ENCODE results near the gene TNS2.
A peak's percentile ranks its signal among the peaks of the same experiment; 100 is the strongest.
"Not testable (repeated sequence)": the region's sequence is repeated elsewhere in the genome, so short reads cannot be mapped to it uniquely, and the experiment has no call there.

Gene TNS2

GRCh38 chr12:53049571-53050318 lies at the start of gene TNS2:
TNS2 (plus strand) TSS chr12:53050065; CDS start chr12:53050186, 121 bp downstream.
- DNase-seq (ENCODE audit: low spot score), result no peak

- DNase-seq (ENCODE audit: low spot score), result no peak
Measured at GRCh38 chr12:53004178-53004577, 45.7 kb upstream of the TNS2 start.

- DNase-seq (ENCODE audit: low spot score), result no peak
Measured at GRCh38 chr12:53004582-53004981, 45.3 kb upstream of the TNS2 start.

- no peak for DNase-seq (ENCODE audit: low spot score)
Measured at GRCh38 chr12:53005215-53005985, 44.5 kb upstream of the TNS2 start.

GRCh38 chr12:53005986-53006809 lies 43.7 kb upstream of the TNS2 start, which contains the start of gene EIF4B:
EIF4B (plus strand) TSS chr12:53006456; CDS start chr12:53006484, 28 bp downstream.
- peak; percentile 99 for DNase-seq (ENCODE audit: low spot score)

- DNase-seq (ENCODE audit: low spot score), result peak; percentile 86
Measured at GRCh38 chr12:53006810-53007309, 43.0 kb upstream of the TNS2 start.

- DNase-seq (ENCODE audit: low spot score), result no peak
Measured at GRCh38 chr12:53007343-53007742, 42.5 kb upstream of the TNS2 start.

- DNase-seq (ENCODE audit: low spot score), result not testable (repeated sequence)
Measured at GRCh38 chr12:53008760-53009159, 41.1 kb upstream of the TNS2 start.

GRCh38 chr12:53010955-53011354 lies 38.9 kb upstream of the TNS2 start:
- DNase-seq (ENCODE audit: low spot score), result no peak

- DNase-seq (ENCODE audit: low spot score), result no peak
Measured at GRCh38 chr12:53011889-53012288, 38.0 kb upstream of the TNS2 start.

GRCh38 chr12:53012928-53013327 lies 36.9 kb upstream of the TNS2 start:
- no peak for DNase-seq (ENCODE audit: low spot score)

- DNase-seq (ENCODE audit: low spot score), result no peak
Measured at GRCh38 chr12:53014709-53015108, 35.2 kb upstream of the TNS2 start.

GRCh38 chr12:53025250-53025649 lies 24.6 kb upstream of the TNS2 start:
- DNase-seq (ENCODE audit: low spot score), result no peak

GRCh38 chr12:53027014-53027413 lies 22.9 kb upstream of the TNS2 start:
- not testable (repeated sequence) for DNase-seq (ENCODE audit: low spot score)

GRCh38 chr12:53031616-53032015 lies 18.2 kb upstream of the TNS2 start:
- no peak for DNase-seq (ENCODE audit: low spot score)

GRCh38 chr12:53033832-53034231 lies 16.0 kb upstream of the TNS2 start:
- DNase-seq (ENCODE audit: low spot score), result not testable (repeated sequence)

- DNase-seq (ENCODE audit: low spot score), result no peak
Measured at GRCh38 chr12:53034459-53034858, 15.4 kb upstream of the TNS2 start.

GRCh38 chr12:53036802-53037201 lies 13.1 kb upstream of the TNS2 start:
- no peak for DNase-seq (ENCODE audit: low spot score)

GRCh38 chr12:53039851-53040250 lies 10.0 kb upstream of the TNS2 start:
- DNase-seq (ENCODE audit: low spot score), result no peak

GRCh38 chr12:53042607-53043454 lies 7.0 kb upstream of the TNS2 start:
- DNase-seq (ENCODE audit: low spot score), result no peak

- DNase-seq (ENCODE audit: low spot score), result no peak
Measured at GRCh38 chr12:53044052-53044581, 5.7 kb upstream of the TNS2 start.

Data from activated CD4-positive, alpha-beta T cell treated with anti-CD3 and anti-CD28 coated beads, Interleukin-2, Interleukin-4, amounts not matched to agents 100 ng/mL and 50 ng/mL, durations not matched to agents 16 hours and 8 hours (primary cell).